Cardiac muscle cell (in vitro differentiated cells and primary cell): ENCODE results near the gene BAIAP2L1. TPM values are rescaled to one million over a fixed set of nuclear protein-coding genes. Genes with fewer than 3 reads are reported as not detected.
A peak's percentile ranks its signal among the peaks of the same experiment; 100 is the strongest.

Experiments used
- DNase-seq, 2 donors: peaks; one replicate each; pipeline versions ENCODE4 v3.0.0 to v3.0.0-alpha.2; 2010 to 2017; ENCODE audit warnings: low read depth in 1 of 2, low spot score in 1 of 2
- H3K27ac ChIP-seq: fragments of 200-600 bp; sonication (generic); 2 replicates; pipeline ENCODE4 v1.5.1; 2016
- H3K27me3 ChIP-seq: fragments of 200-600 bp; sonication (generic); 2 replicates; pipeline ENCODE4 v1.6.0; 2016; ENCODE audit warnings: control low read depth
- H3K36me3 ChIP-seq: fragments of 200-600 bp; sonication (generic); 2 replicates; pipeline ENCODE4 v1.5.1; 2016; ENCODE audit warnings: control low read depth
- H3K4me1 ChIP-seq: fragments of 200-600 bp; sonication (generic); 2 replicates; pipeline ENCODE4 v1.8.1; 2017; ENCODE audit warnings: low read depth, mild to moderate bottlenecking, mixed run types
- H3K4me3 ChIP-seq: fragments of 200-600 bp; sonication (generic); 2 replicates; pipeline ENCODE4 v1.5.1; 2016; ENCODE audit warnings: mild to moderate bottlenecking
- H3K9me3 ChIP-seq: fragments of 200-600 bp; sonication (generic); 2 replicates; pipeline ENCODE4 v1.5.1; 2017; ENCODE audit warnings: low read depth, mild to moderate bottlenecking, control low read depth
- CTCF ChIP-seq: IDR thresholded peaks from 2 replicates; pipeline ENCODE4 v1.5.1; 2012; ENCODE audit warnings: low read depth, mild to moderate bottlenecking, low read length
- polyA plus RNA-seq: library from polyadenylated mRNA; unstranded; fragments of >200 nt; fragmentation: Nextera tagmentation; extraction: Ambion mirVana; gene quantifications from 2 replicates; pipeline ENCODE4 v1.2.1, GENCODE V29; 2016
- total RNA-seq: library from RNA; depleted of rRNA; stranded (reverse); fragments of >200 nt; gene quantifications from 2 replicates; pipeline ENCODE4 v1.2.3, GENCODE V29; 2016

The BAIAP2L1 gene
- total and polyA plus RNA-seq, 2 experiments from 2014 or later = 7.6 to 11.6 TPM

- no peak for DNase-seq
- no peak overlapping the region for H3K4me3 ChIP-seq
Observed at GRCh38 chr7:98362517-98362916, 38.4 kb downstream of the BAIAP2L1 start.

GRCh38 chr7:98360221-98361130 is 40.4 kb downstream of the BAIAP2L1 start:
- H3K27me3 ChIP-seq = no peaks in the 10 kb centered on the region
- H3K4me1 ChIP-seq = peaks cover 7% of the 10 kb centered on the region
- DNase-seq = peak in 1 of 2 donors; percentile 49
- H3K27ac ChIP-seq = peak overlapping the region; percentile 78
- H3K36me3 ChIP-seq = no peaks in the 10 kb centered on the region
- no peak for TF ChIP-seq CTCF
- no peak overlapping the region for H3K4me3 ChIP-seq
- H3K9me3 ChIP-seq = no peaks in the 10 kb centered on the region

More at GRCh38 chr7:98362517-98362916, 38.4 kb downstream of the BAIAP2L1 start:
- H3K27me3 ChIP-seq = no peaks in the 10 kb centered on the region
- no peak for TF ChIP-seq CTCF
- H3K27ac ChIP-seq = no peak overlapping the region
- no peaks in the 10 kb centered on the region for H3K36me3 ChIP-seq
- H3K9me3 ChIP-seq = no peaks in the 10 kb centered on the region
- H3K4me1 ChIP-seq = peaks cover 7% of the 10 kb centered on the region

- H3K27ac ChIP-seq = no peak overlapping the region
- H3K27me3 ChIP-seq = no peaks in the 10 kb centered on the region
- no peak for DNase-seq
- H3K4me1 ChIP-seq = peaks cover 7% of the 10 kb centered on the region
- no peaks in the 10 kb centered on the region for H3K36me3 ChIP-seq
- H3K9me3 ChIP-seq = no peaks in the 10 kb centered on the region
- no peak overlapping the region for H3K4me3 ChIP-seq
- no peak for TF ChIP-seq CTCF
Observed at GRCh38 chr7:98359395-98359794, 41.5 kb downstream of the BAIAP2L1 start.

- Histone ChIP-seq H3K4me1 (peaks cover 7% of the 10 kb centered on the region), H3K36me3 (no peaks in the 10 kb centered on the region), H3K9me3 (no peaks in the 10 kb centered on the region), H3K4me3 (no peak overlapping the region), H3K27me3 (no peaks in the 10 kb centered on the region), H3K27ac (no peak overlapping the region)
- DNase-seq = no peak
- TF ChIP-seq CTCF = no peak
Observed at GRCh38 chr7:98358706-98359105, 42.2 kb downstream of the BAIAP2L1 start.

- Histone ChIP-seq H3K4me3 (no peak overlapping the region), H3K27ac (no peak overlapping the region), H3K9me3 (no peaks in the 10 kb centered on the region), H3K27me3 (no peaks in the 10 kb centered on the region), H3K4me1 (peaks cover 7% of the 10 kb centered on the region), H3K36me3 (no peaks in the 10 kb centered on the region)
- TF ChIP-seq CTCF = no peak
- DNase-seq = peak in 1 of 2 donors; percentile 60
Observed at GRCh38 chr7:98357751-98358161, 43.1 kb downstream of the BAIAP2L1 start.
